HG03103 (cell line): Measurements from ENCODE around the gene PAX1.

ENCODE experiments used
- ATAC-seq: cut with Tn5 transposase; IDR thresholded peaks from one replicate; pipeline ENCODE4 v1.9.1; 2021; ENCODE audit warnings: low read depth; ENCODE audit not compliant: unreplicated experiment

Gene PAX1

GRCh38 chr20:21702553-21703470, 2.7 kb upstream of the PAX1 start:
- ATAC-seq: no peak

DNA sequence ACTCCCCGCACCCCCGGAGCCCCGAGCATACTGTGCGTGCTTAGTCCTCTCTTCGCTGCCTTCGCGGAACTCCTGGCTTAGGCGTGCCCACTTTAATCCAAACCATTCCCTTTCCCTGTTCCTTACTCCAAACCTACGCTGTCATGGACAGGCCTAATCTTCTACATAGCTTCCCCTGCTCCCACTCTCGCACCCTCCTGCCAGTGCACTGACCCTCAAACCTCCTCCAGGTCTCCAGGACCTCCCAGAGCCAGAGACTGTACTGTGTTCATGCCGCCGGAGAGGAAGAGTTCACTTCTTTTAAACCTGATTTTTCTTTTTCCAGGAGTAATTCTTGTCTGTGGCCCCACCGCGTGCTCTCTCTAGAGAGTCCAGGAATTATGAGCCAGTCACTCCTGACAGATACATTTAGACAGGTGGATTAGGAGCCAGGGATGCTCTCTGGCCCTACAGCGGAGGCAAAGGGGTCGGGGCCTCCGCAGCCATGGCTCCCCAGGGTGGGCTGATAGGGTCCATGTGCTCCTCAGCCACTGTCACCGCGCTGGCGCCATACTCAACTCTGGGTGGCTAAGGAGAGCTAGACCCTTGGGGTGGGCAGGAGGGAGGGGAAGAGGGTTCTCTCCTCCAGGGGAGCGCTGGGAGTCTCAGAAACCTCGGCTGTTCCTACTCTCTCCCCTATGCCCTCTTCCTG, 1.6 kb upstream of the PAX1 start:
- no peak for ATAC-seq

- no peak for ATAC-seq
These were observed 767 bp upstream of the PAX1 start for GRCh38 chr20:21704408-21705385.

DNA sequence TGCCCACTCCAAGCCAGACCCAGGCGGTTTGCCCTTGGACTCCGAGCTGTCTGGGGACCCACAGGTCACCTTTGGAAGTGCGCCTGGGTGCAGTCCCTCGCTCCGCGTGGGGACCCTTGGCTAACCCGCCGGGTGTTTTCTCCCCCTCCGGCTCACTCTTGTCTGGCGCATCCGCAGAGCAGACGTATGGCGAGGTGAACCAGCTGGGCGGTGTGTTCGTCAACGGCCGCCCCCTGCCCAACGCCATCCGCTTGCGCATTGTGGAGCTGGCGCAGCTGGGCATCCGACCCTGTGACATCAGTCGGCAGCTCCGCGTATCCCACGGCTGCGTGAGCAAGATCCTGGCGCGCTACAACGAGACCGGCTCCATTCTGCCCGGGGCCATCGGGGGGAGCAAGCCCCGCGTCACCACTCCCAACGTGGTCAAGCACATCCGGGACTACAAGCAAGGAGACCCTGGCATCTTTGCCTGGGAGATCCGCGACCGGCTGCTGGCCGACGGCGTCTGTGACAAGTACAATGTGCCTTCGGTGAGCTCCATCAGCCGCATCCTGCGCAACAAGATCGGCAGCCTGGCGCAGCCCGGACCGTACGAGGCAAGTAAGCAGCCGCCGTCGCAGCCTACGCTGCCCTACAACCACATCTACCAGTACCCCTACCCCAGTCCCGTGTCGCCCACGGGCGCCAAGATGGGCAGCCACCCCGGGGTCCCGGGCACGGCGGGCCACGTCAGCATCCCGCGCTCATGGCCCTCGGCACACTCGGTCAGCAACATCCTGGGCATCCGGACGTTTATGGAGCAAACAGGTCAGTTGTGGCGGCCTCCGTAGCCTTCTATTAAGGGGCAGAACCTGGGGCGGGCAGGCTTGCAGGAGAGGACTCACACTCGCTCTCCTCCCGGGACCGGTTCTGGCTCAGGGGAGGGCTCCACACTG, 1.1 kb downstream of the PAX1 start:
- ATAC-seq: no peak

DNA sequence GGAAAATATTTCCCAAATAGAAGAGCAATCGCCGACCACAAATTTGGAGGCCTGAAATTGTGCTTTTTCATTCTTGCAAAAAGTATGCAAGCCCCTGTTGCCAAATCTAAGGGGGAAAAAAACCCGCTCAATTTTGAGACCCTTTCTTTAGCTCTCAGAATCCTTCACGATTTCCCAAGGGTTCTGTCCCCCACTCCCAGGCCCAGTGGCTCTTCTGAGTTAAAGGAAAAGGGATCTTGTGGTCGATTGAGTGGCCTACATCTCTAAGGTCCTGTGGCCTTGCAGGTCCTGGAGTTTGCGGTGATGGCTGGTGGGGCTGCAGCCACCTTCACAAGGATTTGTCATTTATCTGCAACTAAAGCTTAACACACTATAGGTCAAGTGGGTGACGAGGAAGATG, 1.8 kb downstream of the PAX1 start:
- ATAC-seq: no peak

DNA sequence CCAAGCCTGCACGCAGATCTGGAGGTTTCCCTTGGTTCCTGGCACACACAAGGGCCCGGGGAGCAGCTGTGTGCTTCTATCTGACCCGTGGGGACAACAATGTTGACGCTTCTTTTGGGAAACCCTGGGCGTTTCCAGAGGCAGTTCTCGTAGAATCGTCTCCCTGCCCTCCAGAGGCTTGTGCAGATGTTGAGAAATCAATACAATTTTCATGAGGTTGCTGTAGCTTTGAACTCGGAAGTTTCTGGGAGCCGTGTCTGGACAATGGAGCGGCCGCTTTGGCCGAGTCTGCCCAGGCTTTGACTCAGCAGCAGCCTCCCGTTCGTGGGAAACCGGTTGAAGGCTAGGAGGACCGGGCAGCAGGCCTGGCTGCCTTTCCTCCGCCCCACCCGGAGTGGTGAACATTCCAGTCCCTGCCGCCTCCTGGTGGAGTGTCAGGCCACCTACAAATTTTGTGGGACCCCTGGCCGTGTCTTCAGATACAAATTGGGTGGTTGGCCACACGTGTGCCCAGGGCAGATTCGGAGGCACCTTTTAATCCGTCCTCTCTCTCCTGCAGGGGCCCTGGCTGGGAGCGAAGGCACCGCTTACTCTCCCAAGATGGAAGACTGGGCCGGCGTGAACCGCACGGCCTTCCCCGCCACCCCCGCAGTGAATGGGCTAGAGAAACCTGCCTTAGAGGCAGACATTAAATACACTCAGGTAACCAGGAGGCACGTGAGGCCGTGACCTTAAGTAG, 2.7 kb downstream of the PAX1 start:
- no peak for ATAC-seq

DNA sequence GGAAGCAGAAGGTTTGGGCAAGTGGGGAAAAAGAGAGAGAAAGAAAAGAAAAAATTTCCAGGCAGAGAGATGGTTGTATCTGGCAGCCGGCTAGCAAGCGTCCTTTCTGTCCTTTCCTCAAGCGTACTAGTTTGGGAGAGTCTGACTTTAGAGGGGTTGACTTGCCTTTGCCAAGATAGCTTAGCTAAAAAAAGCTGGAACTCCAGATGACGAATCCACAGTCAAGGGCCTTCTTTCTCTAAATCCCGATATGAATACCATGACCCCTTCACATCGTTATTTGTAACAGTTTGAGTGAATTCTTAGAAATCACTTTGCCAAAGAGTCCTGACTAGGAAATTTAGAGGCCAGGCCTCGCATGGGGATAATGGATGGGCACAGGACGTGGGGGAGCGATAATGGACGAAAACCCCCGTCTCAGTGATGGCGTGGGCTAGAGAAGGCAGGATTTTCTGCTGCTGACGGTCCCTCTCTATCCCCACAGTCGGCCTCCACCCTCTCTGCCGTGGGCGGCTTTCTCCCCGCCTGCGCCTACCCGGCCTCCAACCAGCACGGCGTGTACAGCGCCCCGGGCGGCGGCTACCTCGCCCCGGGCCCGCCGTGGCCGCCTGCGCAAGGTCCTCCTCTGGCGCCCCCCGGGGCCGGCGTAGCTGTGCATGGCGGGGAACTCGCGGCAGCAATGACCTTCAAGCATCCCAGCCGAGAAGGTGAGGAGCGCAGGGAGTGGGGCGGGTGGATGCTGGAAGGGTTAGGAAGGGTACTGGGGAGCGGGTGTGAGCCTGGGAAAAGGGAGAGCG, 3.5 kb downstream of the PAX1 start:
- ATAC-seq: no peak

GRCh38 chr20:21709535-21709904, 4.1 kb downstream of the PAX1 start:
- ATAC-seq: no peak

DNA sequence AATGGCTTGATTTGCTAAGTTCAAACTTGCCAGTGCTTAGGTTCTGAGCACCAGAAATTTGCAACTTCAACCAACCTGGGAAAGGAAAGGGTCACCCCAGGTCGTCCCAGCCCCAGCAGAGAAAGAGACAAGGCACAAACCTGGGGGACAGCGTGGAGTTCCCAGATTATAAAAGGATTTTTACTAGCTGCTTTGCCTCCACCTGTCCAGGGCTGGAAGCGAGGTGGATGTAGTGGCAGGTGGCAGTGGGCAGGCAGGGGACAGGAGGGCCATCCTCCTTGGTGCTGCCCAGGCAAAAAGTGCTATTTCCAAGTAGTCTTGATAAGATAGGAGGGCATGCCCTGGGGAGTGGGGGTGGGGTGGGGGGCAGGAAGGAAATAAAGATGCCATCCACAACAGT, 4.9 kb downstream of the PAX1 start:
- ATAC-seq: no peak

DNA sequence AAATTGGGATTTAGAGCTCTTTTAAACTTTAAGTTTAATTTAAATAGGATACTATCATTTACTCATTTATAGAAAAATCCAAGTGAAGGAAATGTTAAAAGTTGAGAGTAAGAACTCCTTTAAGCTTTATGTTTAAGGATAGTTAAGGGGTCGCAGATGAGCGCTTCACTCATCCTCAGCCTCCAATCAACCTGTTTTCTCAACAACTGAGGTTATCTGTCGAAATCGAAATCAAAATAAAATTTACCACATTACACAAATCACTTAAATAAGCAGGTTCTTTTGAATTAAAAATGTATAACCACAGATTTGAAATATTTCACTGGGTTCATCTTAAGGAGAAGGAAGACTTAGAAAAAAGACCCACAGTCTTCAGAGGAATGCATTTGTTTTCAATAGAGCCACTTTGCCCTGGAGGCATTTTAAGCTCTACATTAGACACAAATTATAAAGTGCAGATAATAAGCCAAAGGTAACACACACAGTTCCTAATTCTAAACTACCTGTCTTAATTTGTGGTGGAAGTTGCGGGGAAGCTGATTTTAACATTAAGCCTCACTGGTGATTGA, 5.5 kb downstream of the PAX1 start:
- ATAC-seq: no peak

GRCh38 chr20:21712443-21713059, 7.1 kb downstream of the PAX1 start:
- no peak for ATAC-seq

DNA sequence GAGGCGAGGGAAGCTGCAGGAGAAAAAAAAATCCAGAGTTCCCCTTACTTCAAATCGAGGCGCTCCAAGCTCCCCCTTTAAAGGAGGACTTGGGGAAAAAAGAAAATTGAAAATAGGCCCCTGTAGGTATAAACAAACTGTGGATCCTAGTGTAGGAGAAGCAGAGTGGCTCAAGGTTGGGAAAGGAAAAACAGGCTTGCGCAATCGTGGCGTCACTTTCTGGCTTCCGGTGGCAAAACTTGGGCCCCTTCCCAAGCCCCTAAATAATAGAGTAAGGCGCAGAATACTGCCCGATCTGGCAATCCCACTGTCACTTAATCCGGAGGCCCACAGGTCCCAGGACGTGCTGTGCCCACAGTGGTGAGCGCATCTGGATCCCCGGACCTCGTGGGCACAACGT, 8.0 kb downstream of the PAX1 start:
- no peak for ATAC-seq

- no peak for ATAC-seq
These were observed 8.4 kb downstream of the PAX1 start for GRCh38 chr20:21713901-21714296.

GRCh38 chr20:21714297-21715192, 9.1 kb downstream of the PAX1 start:
- ATAC-seq: no peak

- ATAC-seq: no peak
These were observed 9.9 kb downstream of the PAX1 start for GRCh38 chr20:21715193-21715881.

DNA sequence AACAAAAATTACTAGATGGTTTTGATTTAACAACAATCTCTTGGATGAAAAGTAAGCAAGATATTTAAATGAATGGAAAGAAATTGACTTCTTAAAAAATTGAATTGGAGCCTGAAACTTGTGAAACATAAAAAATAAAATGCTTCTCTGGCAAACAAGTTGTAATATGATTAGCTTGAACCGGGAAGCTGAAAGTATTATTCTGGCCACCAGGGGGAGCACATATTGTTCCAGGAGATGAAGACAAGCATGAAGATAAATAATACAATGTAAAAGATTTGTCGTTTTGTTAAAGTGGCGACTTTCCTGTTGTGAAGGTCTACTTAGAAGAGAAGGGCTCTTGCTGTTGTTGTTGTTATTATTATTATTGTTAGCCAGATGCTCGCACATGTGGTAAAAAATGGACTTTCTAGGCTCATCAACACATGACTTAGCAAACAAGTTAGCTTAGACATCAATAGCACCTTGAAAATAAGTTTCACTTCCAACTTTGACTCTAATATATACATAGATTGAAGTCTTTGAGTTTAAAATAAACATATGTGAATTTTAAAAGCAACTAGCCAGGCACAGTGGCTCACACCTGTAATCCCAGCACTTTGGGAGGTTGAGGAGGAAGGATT, 14.2 kb downstream of the PAX1 start:
- no peak for ATAC-seq
